ENCODE data around the gene SFTA2. TPM values are rescaled to one million over a fixed set of nuclear protein-coding genes. Genes with fewer than 3 reads are reported as not detected.
A peak's percentile ranks its signal among the peaks of the same experiment; 100 is the strongest.

Gene SFTA2
- total and polyA plus RNA-seq, 2 donors (not counting 1 experiment from before 2014, with no cell fraction given): not detected

DNA sequence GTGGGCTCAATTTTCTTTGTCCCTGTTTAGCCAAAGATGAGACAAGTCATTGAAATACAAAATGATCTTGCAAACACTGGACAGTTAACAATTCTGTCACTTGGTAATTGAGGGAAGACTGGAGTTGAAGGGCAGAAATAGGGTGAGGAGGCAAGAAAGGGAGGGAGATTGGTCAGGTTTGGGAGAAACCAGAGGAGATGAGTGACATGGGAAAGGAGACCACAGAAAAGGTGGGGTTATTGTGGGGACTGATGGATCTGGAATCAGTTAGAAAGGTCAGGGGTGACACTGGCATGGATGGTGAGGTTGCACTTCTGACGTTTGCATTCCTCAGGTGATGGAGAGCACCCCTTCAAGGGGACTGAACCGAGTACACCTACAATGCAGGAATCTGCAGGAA, 23.3 kb downstream of the SFTA2 start:
- Histone ChIP-seq H3K4me3 (ENCODE audit: control extremely low read depth in 1 of 5, extremely low read depth in 1 of 5, insufficient read depth in 1 of 5, low read depth in 2 of 5, low read length in 4 of 5) (peak overlapping the region; percentile 71 to 99 (median 89)), H4K20me1 (ENCODE audit: control insufficient read depth, insufficient read depth, low read length, poor library complexity, severe bottlenecking) (no peaks in the 10 kb centered on the region), H3K9ac (ENCODE audit: low read length) (peak overlapping the region; percentile 86), H3K27ac (ENCODE audit: low read length in 2 of 2) (no peak overlapping the region), H3K9me3 (ENCODE audit: control extremely low read depth in 1 of 3, control insufficient read depth in 2 of 3, insufficient read depth in 1 of 3, low read length in 2 of 3) (no peaks in the 10 kb centered on the region), H3K79me2 (ENCODE audit: control insufficient read depth, insufficient read depth, low read length) (peaks cover 5% of the 10 kb centered on the region), H2AFZ (ENCODE audit: insufficient read depth, low read depth, low read length, poor library complexity, severe bottlenecking) (peak overlapping the region; percentile 90), H3K36me3 (replicated peaks in 1 of 2; ENCODE audit: control extremely low read depth in 1 of 2, control insufficient read depth in 1 of 2, extremely low read depth in 1 of 2, insufficient read depth in 2 of 2, low read length in 1 of 2) (peaks cover 0 to 19% of the 10 kb centered on the region in 2 experiments), H3K4me1 (ENCODE audit: control insufficient read depth in 2 of 2, insufficient read depth in 2 of 2, low read length in 2 of 2) (peaks cover 12 to 25% of the 10 kb centered on the region in 2 donors), H3K4me2 (replicated peaks; ENCODE audit: low read depth, low read length, poor library complexity, severe bottlenecking) (peak overlapping the region; percentile 93), H3K27me3 (replicated peaks in 1 of 4; ENCODE audit: control extremely low read depth in 1 of 4, control insufficient read depth in 3 of 4, insufficient read depth in 4 of 4, low read length in 3 of 4) (no peaks in the 10 kb centered on the region)
- no peaks in the 10 kb centered on the region for H3K9me3 Mint-ChIP-seq (ENCODE audit: insufficient read depth)
- H3K27me3 Mint-ChIP-seq: no peaks in the 10 kb centered on the region
- CTCF ChIA-PET: interaction anchor here (1.4 to 1.5 kb wide), 2 partner anchors 25 to 171 kb away, joined by 3 read pairs; partner anchors contain the start of gene DDR1
- no peak for DNase-seq
- 36% methylated on average over 2 of the region's 2 CpGs for WGBS (ENCODE audit: insufficient coverage)
- H3K4me3 Mint-ChIP-seq: peak overlapping the region; percentile 100
- intact Hi-C loops (cut with micrococcal nuclease): loop anchor here (5.0 kb wide), 1 partner anchor 291 kb away; the partner anchor contains the start of genes MRPS18B and PPP1R10
- H3K4me1 Mint-ChIP-seq: peaks cover 26% of the 10 kb centered on the region
- no peak overlapping the region for H3K27ac Mint-ChIP-seq
- no peak for ATAC-seq (ENCODE audit: low read depth)
- POLR2A ChIA-PET: no interaction called here
- no peak for TF ChIP-seq EZH2 (IDR thresholded peaks at IDR 0.05; ENCODE audit: borderline replicate concordance, insufficient read depth, low read depth, low read length, poor library complexity, severe bottlenecking)
- no peak for TF ChIP-seq CTCF (IDR thresholded peaks at IDR 0.05)

Data from B cell (primary cell).